Measurements from ENCODE around the gene MED27. TPM values are rescaled to one million over a fixed set of nuclear protein-coding genes. Genes with fewer than 3 reads are reported as not detected.

The MED27 gene
- total and polyA plus RNA-seq, 10 of the 15 experiments (the other 5 are each of a cell fraction or from before 2014, with no cell fraction given), result 20.3 to 50.3 (median 35.5) TPM

Other genes starting within 250 kb of the MED27 start
- gene NTNG2, start 82.2 kb upstream of the MED27 start, total RNA-seq (2014; rRNA removed), result 0.79 TPM in 1 of 2 replicates, not detected in the other
- gene NTNG2, start 82.2 kb upstream of the MED27 start, total RNA-seq (2014; rRNA removed; fragmentation: Illumina TruSeq; extraction: Trizol), result 0.05 TPM in 1 of 2 replicates, not detected in the other
- gene NTNG2, start 82.2 kb upstream of the MED27 start, total RNA-seq (2021), result 0.11 and 0.51 TPM in 2 replicates
- gene NTNG2, start 82.2 kb upstream of the MED27 start, polyA plus RNA-seq (2011; rRNA removed), result 0.09 and 0.38 TPM in 2 replicates
- not detected in 2 replicates for gene NTNG2, start 82.2 kb upstream of the MED27 start, polyA plus RNA-seq (2014; fragmentation: Illumina TruSeq; extraction: Trizol)
- gene NTNG2, start 82.2 kb upstream of the MED27 start, polyA plus RNA-seq (2014; fragmentation: Nextera tagmentation; extraction: Ambion mirVana), result not detected
- gene NTNG2, start 82.2 kb upstream of the MED27 start, polyA plus RNA-seq (2014; rRNA removed), result 0.01 and 0.37 TPM in 2 replicates
- not detected for gene NTNG2, start 82.2 kb upstream of the MED27 start, polyA plus RNA-seq (2016; fragmentation: Nextera tagmentation; extraction: Ambion mirVana)